IMR-90 (cell line): ENCODE data around the gene DIP2C. TPM values are rescaled to one million over a fixed set of nuclear protein-coding genes. Genes with fewer than 3 reads are reported as not detected.
A peak's percentile ranks its signal among the peaks of the same experiment; 100 is the strongest.

ENCODE experiments used
- ATAC-seq: fragments of 200-7000 bp; cut with Tn5 transposase; 2 replicates; pipeline ENCODE4 v1.9.1; 2020; ENCODE audit warnings: low read depth, mild to moderate bottlenecking, moderate library complexity
- BruUV-seq: library from RNA; stranded (reverse); fragments of 400-500 nt; replicated peaks from 2 replicates; lab custom pipeline; 2021; lab: Mats Ljungman, UMichigan
- CTCF ChIA-PET: fragments of 300-600 bp; formaldehyde crosslinking; extraction: SDS; loops from one replicate; lab custom pipeline; 2021; ENCODE audit warnings: antibody characterized with exemption; lab: Yijun Ruan, JAX
- POLR2A ChIA-PET: fragments of 300-600 bp; sonication (Branson Sonifier 250); formaldehyde crosslinking; loops from one replicate; lab custom pipeline; 2022; ENCODE audit warnings: antibody characterized with exemption; ENCODE audit not compliant: unreplicated experiment; lab: Charles Lee
- DNase-seq: peaks from one replicate; pipeline ENCODE4 v3.0.0; 2013
- H2AFZ ChIP-seq: replicated peaks from 2 replicates; pipeline ENCODE3; 2013; ENCODE audit warnings: low read length, mild to moderate bottlenecking; ENCODE audit not compliant: poor library complexity
- H2AK5ac ChIP-seq: 2 replicates; pipeline ENCODE4 v1.6.1; 2013; ENCODE audit warnings: low read depth, low read length, inconsistent platforms
- H2AK9ac ChIP-seq: replicated peaks from 2 replicates; pipeline ENCODE3; 2013; ENCODE audit warnings: mild to moderate bottlenecking, low read depth, low read length, moderate library complexity; ENCODE audit not compliant: poor library complexity
- H2BK120ac ChIP-seq: 2 replicates; pipeline ENCODE4 v1.6.1; 2013; ENCODE audit warnings: low read depth, low read length, inconsistent platforms
- H2BK15ac ChIP-seq: 3 replicates; pipeline ENCODE4 v1.6.1; 2013; ENCODE audit warnings: low read depth, low read length, inconsistent platforms
- H2BK20ac ChIP-seq: 2 replicates; pipeline ENCODE4 v1.6.1; 2013; ENCODE audit warnings: low read depth, mild to moderate bottlenecking, inconsistent platforms, low read length, moderate library complexity
- H2BK5ac ChIP-seq: 2 replicates; pipeline ENCODE4 v1.6.1; 2013; ENCODE audit warnings: mild to moderate bottlenecking, low read depth, low read length, inconsistent platforms; ENCODE audit not compliant: poor library complexity, severe bottlenecking
- H3K14ac ChIP-seq: replicated peaks from 2 replicates; pipeline ENCODE4 v1.6.1; 2013; ENCODE audit warnings: low read depth, low read length, inconsistent platforms
- H3K18ac ChIP-seq: 2 replicates; pipeline ENCODE4 v1.6.1; 2013; ENCODE audit warnings: low read depth, low read length, control low read depth
- H3K23ac ChIP-seq: 2 replicates; pipeline ENCODE4 v1.6.1; 2013; ENCODE audit warnings: low read depth, low read length, inconsistent platforms
- H3K27ac ChIP-seq: 2 replicates; pipeline ENCODE4 v1.5.1; 2013; ENCODE audit warnings: mild to moderate bottlenecking, control low read depth, low read length; ENCODE audit not compliant: insufficient read depth
- H3K27me3 ChIP-seq: 2 replicates; pipeline ENCODE4 v1.6.1; 2013; ENCODE audit warnings: low read length; ENCODE audit not compliant: control insufficient read depth, insufficient read depth
- H3K36me3 ChIP-seq: 2 replicates; pipeline ENCODE4 v1.6.1; 2013; ENCODE audit warnings: low read length, mixed read lengths; ENCODE audit not compliant: control insufficient read depth, insufficient read depth
- H3K4ac ChIP-seq: 2 replicates; pipeline ENCODE4 v1.6.1; 2013; ENCODE audit warnings: low read depth, low read length, inconsistent platforms
- H3K4me1 ChIP-seq: 2 replicates; pipeline ENCODE4 v1.6.1; 2013; ENCODE audit warnings: low read length, mixed read lengths; ENCODE audit not compliant: control insufficient read depth, insufficient read depth
- H3K4me2 ChIP-seq: 2 replicates; pipeline ENCODE4 v1.6.1; 2013; ENCODE audit warnings: low read depth, mild to moderate bottlenecking, control low read depth, low read length, moderate library complexity
- H3K4me3 ChIP-seq: 2 replicates; pipeline ENCODE4 v1.5.1; 2013; ENCODE audit warnings: low read depth, mild to moderate bottlenecking, control low read depth, low read length, moderate library complexity; ENCODE audit not compliant: insufficient read depth
- H3K56ac ChIP-seq: 2 replicates; pipeline ENCODE4 v1.6.1; 2013; ENCODE audit warnings: low read length, inconsistent platforms; ENCODE audit not compliant: insufficient read depth; ENCODE audit errors: extremely low read depth
- H3K79me1 ChIP-seq, 2 experiments: 2 replicates each; pipeline ENCODE4 v1.6.1; 2013; ENCODE audit warnings: low read length in 2 of 2, inconsistent platforms in 1 of 2, low read depth in 1 of 2
- H3K9ac ChIP-seq: 2 replicates; pipeline ENCODE4 v1.6.1; 2013; ENCODE audit warnings: low read depth, low read length, control low read depth
- H3K9me1 ChIP-seq: 2 replicates; pipeline ENCODE4 v1.6.1; 2013; ENCODE audit warnings: low read length, inconsistent platforms; ENCODE audit not compliant: insufficient read depth
- H3K9me3 ChIP-seq: 2 replicates; pipeline ENCODE4 v1.6.1; 2013; ENCODE audit warnings: low read length; ENCODE audit not compliant: control insufficient read depth, insufficient read depth
- H4K20me1 ChIP-seq: 2 replicates; pipeline ENCODE4 v1.6.1; 2013; ENCODE audit warnings: low read length, inconsistent platforms; ENCODE audit not compliant: insufficient read depth
- H4K5ac ChIP-seq: 2 replicates; pipeline ENCODE4 v1.6.1; 2013; ENCODE audit warnings: mild to moderate bottlenecking, low read depth, low read length, control low read depth
- H4K8ac ChIP-seq, 2 experiments: 2 replicates each; pipeline ENCODE4 v1.6.1; 2013; ENCODE audit warnings: low read depth in 2 of 2, low read length in 2 of 2, control low read depth in 1 of 2, inconsistent platforms in 1 of 2
- H4K91ac ChIP-seq: 2 replicates; pipeline ENCODE4 v1.6.1; 2013; ENCODE audit warnings: low read depth, low read length, inconsistent platforms; ENCODE audit not compliant: insufficient read depth
- MAFK ChIP-seq: IDR thresholded peaks from 2 replicates; pipeline ENCODE4 v1.6.1; 2012; ENCODE audit warnings: low read depth, low read length, improper control_type of control experiment
- MXI1 ChIP-seq: IDR thresholded peaks from 2 replicates; pipeline ENCODE4 v1.6.1; 2012; ENCODE audit warnings: low read depth, mild to moderate bottlenecking, low read length, moderate library complexity, borderline replicate concordance
- WGBS, 2 experiments: methylation state at CpG; one replicate each; pipeline versions ENCODE4 v1.1.5 to v1.1.7; 2013; ENCODE audit warnings: missing lambda C conversion rate in 2 of 2; ENCODE audit not compliant: insufficient read length in 1 of 2; ENCODE audit errors: extremely low coverage in 2 of 2; 5-methylcytosine and 5-hydroxymethylcytosine counted together
- dilution Hi-C: fragments of 300-500 bp; cut with HindIII; formaldehyde crosslinking; loops from one replicate; pipeline ENCODE4 v1.14.3; 2018; ENCODE audit warnings: low sequenced_read_pairs; ENCODE audit not compliant: unreplicated experiment
- in situ Hi-C: fragments of 300-500 bp; cut with MboI; formaldehyde crosslinking; loops from 3 replicates; pipeline ENCODE4 v1.14.3; 2019; ENCODE audit warnings: low sequenced_read_pairs, inconsistent platforms, mixed read lengths
- intact Hi-C: fragments of 100-400 bp; cut with micrococcal nuclease; formaldehyde crosslinking; loops from 2 replicates; pipeline ENCODE4 v1.10.0; 2022
- polyA plus RNA-seq, 3 experiments: library from polyadenylated mRNA; depleted of rRNA; stranded (reverse); fragments of >200 nt; gene quantifications; 2 replicates each; pipeline ENCODE4 v1.2.3, GENCODE V29; 2012; ENCODE audit warnings: low replicate concordance in 1 of 3
- total RNA-seq: library from RNA; depleted of rRNA; stranded (reverse); fragments of >200 nt; gene quantifications from 2 replicates; pipeline ENCODE4 v1.2.3, GENCODE V29; 2012

The DIP2C gene
- total and polyA plus RNA-seq, 2 of the 4 experiments (the other 2 are of a cell fraction) = 8.6 to 17.3 TPM

DNA sequence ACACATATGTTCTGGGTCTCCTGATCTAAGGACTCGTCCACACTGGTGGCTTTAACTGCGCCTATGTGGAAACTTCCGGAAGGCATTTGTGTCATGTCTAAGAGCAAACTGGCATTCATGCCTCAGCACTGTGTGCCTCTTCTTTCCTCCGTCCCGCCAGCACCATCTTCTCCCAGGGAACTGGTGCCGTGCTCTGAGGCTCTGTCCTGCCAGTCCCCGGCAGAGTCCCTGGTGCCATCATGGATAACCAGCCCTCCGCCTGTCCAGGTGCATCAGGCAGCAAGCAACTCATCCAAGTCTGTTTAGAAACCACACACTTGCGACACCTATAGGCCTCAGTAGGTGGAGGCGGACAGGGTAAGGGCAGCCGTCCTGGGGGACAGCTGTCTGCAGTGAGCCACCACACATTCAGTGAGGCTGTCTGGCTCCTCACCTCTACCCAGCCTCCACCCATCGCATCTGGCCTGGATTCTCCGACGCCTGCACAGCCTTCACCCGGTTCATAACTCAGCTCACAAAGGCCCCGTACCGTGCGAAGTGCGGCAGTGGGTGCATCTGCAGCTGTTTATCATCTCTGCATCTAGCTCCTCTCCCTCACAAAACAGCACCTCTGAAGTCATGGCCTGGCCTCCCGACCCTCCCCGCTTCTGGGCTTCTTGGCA is 162.7 kb downstream of the DIP2C start:
- Histone ChIP-seq H3K9me1 (peaks cover 37% of the 10 kb centered on the region), H2AK5ac (no peak overlapping the region; the same call in 1 of the 2 replicates), H2AK9ac (no peak overlapping the region), H2BK120ac (no peak overlapping the region), H3K14ac (no peak overlapping the region; the same call in 1 of the 2 replicates), H2BK15ac (no peak overlapping the region), H3K4me2 (no peak overlapping the region; the same call in 1 of the 2 replicates), H3K56ac (no peak overlapping the region), H3K18ac (no peak overlapping the region), H4K20me1 (peaks cover 98% of the 10 kb centered on the region), H3K27me3 (no peaks in the 10 kb centered on the region), H2AFZ (no peak overlapping the region), H3K79me1 (peaks cover 64 to 95% of the 10 kb centered on the region in 2 experiments), H3K9me3 (no peaks in the 10 kb centered on the region), H3K23ac (no peak overlapping the region), H4K8ac (no peak overlapping the region), H3K4me3 (no peak overlapping the region), H2BK20ac (no peak overlapping the region), H2BK5ac (no peak overlapping the region), H4K5ac (no peak overlapping the region), H3K4me1 (peaks cover 21% of the 10 kb centered on the region), H3K36me3 (0 out of 2 replicates have a peak, but pooled peaks cover 2% of the 10 kb centered on the region), H4K91ac (no peak overlapping the region), H3K27ac (peak overlapping the region; percentile 4; the same call in 1 of the 2 replicates), H3K9ac (no peak overlapping the region), H3K4ac (no peak overlapping the region)
- POLR2A ChIA-PET = no interaction called here
- dilution Hi-C loops = no loop called here
- ATAC-seq (no peak), DNase-seq (no peak)
- no peak for TF ChIP-seq MAFK
- TF ChIP-seq MXI1 = no peak
- intact Hi-C loops = no loop called here
- WGBS, 2 experiments = 92% methylated on average over 18 of the region's 21 CpGs; no CpG with 5 or more reads in 1 of the 2 experiments
- CTCF ChIA-PET = no interaction called here
- no TSS peak for BruUV-seq
- in situ Hi-C loops = no loop called here
